ENCODE measurements around the gene UCMA.

The UCMA gene

GRCh38 chr10:13233358-13233757 is 816 bp downstream of the UCMA start:
- TF ChIP-seq CREB1 (IDR thresholded peaks at IDR 0.05; ENCODE audit: low read depth) = no peak
- TF ChIP-seq NFIC (IDR thresholded peaks at IDR 0.05) = no peak
- no peak for TF ChIP-seq RAD21 (IDR thresholded peaks at IDR 0.05; ENCODE audit: low read depth)
- TF ChIP-seq REST (IDR thresholded peaks at IDR 0.05; ENCODE audit: low read depth) = no peak
- no peak for TF ChIP-seq EP300 (IDR thresholded peaks at IDR 0.05; ENCODE audit: borderline replicate concordance)
- TF ChIP-seq TEAD4 (IDR thresholded peaks at IDR 0.05) = no peak
- no peak for TF ChIP-seq CEBPB (IDR thresholded peaks at IDR 0.05)
- TF ChIP-seq ZBTB7A (IDR thresholded peaks at IDR 0.05; ENCODE audit: low read depth) = no peak
- TF ChIP-seq FOXM1 (IDR thresholded peaks at IDR 0.05; ENCODE audit: borderline replicate concordance, low read depth) = no peak
- no peak for TF ChIP-seq MAX (IDR thresholded peaks at IDR 0.05)

- TF ChIP-seq CREB1 (IDR thresholded peaks at IDR 0.05; ENCODE audit: low read depth) (no peak), EP300 (IDR thresholded peaks at IDR 0.05; ENCODE audit: borderline replicate concordance) (no peak), ZBTB7A (IDR thresholded peaks at IDR 0.05; ENCODE audit: low read depth) (no peak), EGR1 (IDR thresholded peaks at IDR 0.05) (no peak), FOXM1 (IDR thresholded peaks at IDR 0.05; ENCODE audit: borderline replicate concordance, low read depth) (no peak), RAD21 (IDR thresholded peaks at IDR 0.05; ENCODE audit: low read depth) (no peak), TEAD4 (IDR thresholded peaks at IDR 0.05) (no peak), YY1 (IDR thresholded peaks at IDR 0.05; ENCODE audit: low read depth) (no peak), MAX (IDR thresholded peaks at IDR 0.05) (no peak), REST (IDR thresholded peaks at IDR 0.05; ENCODE audit: low read depth) (no peak), TCF12 (IDR thresholded peaks at IDR 0.05; ENCODE audit: low read depth) (no peak)
Measured at GRCh38 chr10:13231808-13232207, 2.4 kb downstream of the UCMA start.

GRCh38 chr10:13231190-13231589 is 3.0 kb downstream of the UCMA start:
- TF ChIP-seq REST (IDR thresholded peaks at IDR 0.05; ENCODE audit: low read depth) (no peak), TCF12 (IDR thresholded peaks at IDR 0.05; ENCODE audit: low read depth) (no peak), FOXM1 (IDR thresholded peaks at IDR 0.05; ENCODE audit: borderline replicate concordance, low read depth) (no peak), CEBPB (IDR thresholded peaks at IDR 0.05) (no peak), TEAD4 (IDR thresholded peaks at IDR 0.05) (no peak), CREB1 (IDR thresholded peaks at IDR 0.05; ENCODE audit: low read depth) (no peak), ZBTB7A (IDR thresholded peaks at IDR 0.05; ENCODE audit: low read depth) (no peak), NFIC (IDR thresholded peaks at IDR 0.05) (no peak), RAD21 (IDR thresholded peaks at IDR 0.05; ENCODE audit: low read depth) (no peak), EGR1 (IDR thresholded peaks at IDR 0.05) (no peak), MAX (IDR thresholded peaks at IDR 0.05) (no peak), USF1 (IDR thresholded peaks at IDR 0.05) (no peak), TAF1 (IDR thresholded peaks at IDR 0.05; ENCODE audit: low read depth) (no peak), YY1 (IDR thresholded peaks at IDR 0.05; ENCODE audit: low read depth) (no peak), EP300 (IDR thresholded peaks at IDR 0.05; ENCODE audit: borderline replicate concordance) (no peak)

- TF ChIP-seq USF1 (IDR thresholded peaks at IDR 0.05) (no peak), MAX (IDR thresholded peaks at IDR 0.05) (no peak), CEBPB (IDR thresholded peaks at IDR 0.05) (no peak), YY1 (IDR thresholded peaks at IDR 0.05; ENCODE audit: low read depth) (no peak), TEAD4 (IDR thresholded peaks at IDR 0.05) (no peak), NFIC (IDR thresholded peaks at IDR 0.05) (no peak), TAF1 (IDR thresholded peaks at IDR 0.05; ENCODE audit: low read depth) (no peak), FOXM1 (IDR thresholded peaks at IDR 0.05; ENCODE audit: borderline replicate concordance, low read depth) (no peak), ZBTB7A (IDR thresholded peaks at IDR 0.05; ENCODE audit: low read depth) (no peak), REST (IDR thresholded peaks at IDR 0.05; ENCODE audit: low read depth) (no peak), EP300 (IDR thresholded peaks at IDR 0.05; ENCODE audit: borderline replicate concordance) (no peak), RAD21 (IDR thresholded peaks at IDR 0.05; ENCODE audit: low read depth) (no peak), TCF12 (IDR thresholded peaks at IDR 0.05; ENCODE audit: low read depth) (no peak), CREB1 (IDR thresholded peaks at IDR 0.05; ENCODE audit: low read depth) (no peak), EGR1 (IDR thresholded peaks at IDR 0.05) (no peak)
Measured at GRCh38 chr10:13227031-13227430, 7.1 kb downstream of the UCMA start.
